Neural cell (in vitro differentiated cells): ENCODE data around the gene SMG1. TPM values are rescaled to one million over a fixed set of nuclear protein-coding genes. Genes with fewer than 3 reads are reported as not detected.

Experiments
- H2AFZ ChIP-seq: fragments of 200-600, 300-800 bp; sonication (generic), shearing (Covaris generic); 2 replicates; pipeline ENCODE4 v1.6.0; 2014; ENCODE audit warnings: low read depth, mild to moderate bottlenecking, antibody characterized with exemption, low read length, moderate library complexity
- H3F3A ChIP-seq: fragments of 200-600 bp; shearing (Covaris generic); 2 replicates; pipeline ENCODE4 v1.6.1; 2016; ENCODE audit warnings: mild to moderate bottlenecking, moderate library complexity, mixed read lengths, antibody characterized with exemption, low read length; ENCODE audit not compliant: insufficient read depth, poor library complexity, severe bottlenecking
- H3K27ac ChIP-seq: fragments of 200-600, 300-800 bp; sonication (generic), shearing (Covaris generic); 2 replicates; pipeline ENCODE4 v1.5.1; 2014; ENCODE audit warnings: mild to moderate bottlenecking, low read length, moderate library complexity
- H3K27me3 ChIP-seq: fragments of 300-800, 200-600 bp; sonication (generic), shearing (Covaris generic); 2 replicates; pipeline ENCODE4 v1.6.0; 2014; ENCODE audit warnings: mild to moderate bottlenecking, low read depth, low read length, moderate library complexity; ENCODE audit not compliant: insufficient read depth
- H3K36me3 ChIP-seq: fragments of 300-800, 200-600 bp; sonication (generic), shearing (Covaris generic); 2 replicates; pipeline ENCODE4 v1.5.1; 2014; ENCODE audit warnings: mild to moderate bottlenecking, antibody characterized with exemption, low read length, moderate library complexity; ENCODE audit not compliant: insufficient read depth
- H3K4me2 ChIP-seq: fragments of 300-800, 200-600 bp; sonication (generic), shearing (Covaris generic); 2 replicates; pipeline ENCODE4 v1.6.0; 2014; ENCODE audit warnings: mild to moderate bottlenecking, low read length
- H3K4me3 ChIP-seq: fragments of 300-800, 200-600 bp; sonication (generic), shearing (Covaris generic); 2 replicates; pipeline ENCODE4 v1.5.1; 2014; ENCODE audit warnings: mild to moderate bottlenecking, low read length, moderate library complexity
- H3K79me2 ChIP-seq: fragments of 200-600 bp; shearing (Covaris generic); replicated peaks from 2 replicates; pipeline ENCODE4 v1.6.0; 2014; ENCODE audit warnings: mild to moderate bottlenecking, low read length, moderate library complexity; ENCODE audit not compliant: insufficient read depth
- H3K9ac ChIP-seq: fragments of 300-800, 200-600 bp; sonication (generic), shearing (Covaris generic); 2 replicates; pipeline ENCODE4 v1.6.1; 2016; ENCODE audit warnings: mild to moderate bottlenecking, low read length, mixed read lengths
- H3K9me2 ChIP-seq: fragments of 200-600 bp; shearing (Covaris generic); 2 replicates; pipeline ENCODE4 v1.6.1; 2016; ENCODE audit warnings: mild to moderate bottlenecking, low read length, mixed read lengths; ENCODE audit not compliant: insufficient read depth
- H3K9me3 ChIP-seq: fragments of 200-600, 300-800 bp; sonication (generic), shearing (Covaris generic); 2 replicates; pipeline ENCODE4 v1.6.1; 2016; ENCODE audit warnings: mild to moderate bottlenecking, mixed run types, low read length, moderate library complexity, mixed read lengths
- H4K20me1 ChIP-seq: fragments of 200-600 bp; shearing (Covaris generic); 2 replicates; pipeline ENCODE4 v1.6.1; 2016; ENCODE audit warnings: mild to moderate bottlenecking, mixed run types; ENCODE audit not compliant: insufficient read depth
- EP300 ChIP-seq: fragments of 450-650 bp; conservative IDR thresholded peaks from 2 replicates; pipeline ENCODE4 v1.6.1; 2014; ENCODE audit warnings: antibody characterized with exemption, mild to moderate bottlenecking, moderate library complexity; ENCODE audit not compliant: poor library complexity, severe bottlenecking
- EZH2 ChIP-seq: fragments of 200-600, 300-800 bp; shearing (Covaris generic), sonication (generic); IDR thresholded peaks from 2 replicates; pipeline ENCODE4 v1.6.1; 2014; ENCODE audit warnings: antibody characterized with exemption, low read length, borderline replicate concordance, mild to moderate bottlenecking; ENCODE audit not compliant: insufficient read depth, poor library complexity, severe bottlenecking
- MXI1 ChIP-seq: fragments of 450-650 bp; conservative IDR thresholded peaks from 2 replicates; pipeline ENCODE4 v1.6.1; 2014; ENCODE audit warnings: antibody characterized with exemption, mild to moderate bottlenecking; ENCODE audit not compliant: poor library complexity, severe bottlenecking
- POLR2AphosphoS5 ChIP-seq: IDR thresholded peaks from 2 replicates; pipeline ENCODE4 v1.6.1; 2012
- RAD21 ChIP-seq: fragments of 450-650 bp; conservative IDR thresholded peaks from 2 replicates; pipeline ENCODE4 v1.6.1; 2014; ENCODE audit warnings: antibody characterized with exemption, mild to moderate bottlenecking, moderate library complexity
- SMC3 ChIP-seq: fragments of 450-650 bp; conservative IDR thresholded peaks from 2 replicates; pipeline ENCODE4 v1.6.1; 2014; ENCODE audit warnings: antibody characterized with exemption, mild to moderate bottlenecking, moderate library complexity; ENCODE audit not compliant: poor library complexity
- TAF1 ChIP-seq: IDR thresholded peaks from 2 replicates; pipeline ENCODE4 v1.6.1; 2012; ENCODE audit warnings: low read depth
- polyA plus RNA-seq: library from polyadenylated mRNA; depleted of rRNA; stranded (reverse); fragments of >200 nt; gene quantifications from 2 replicates; pipeline ENCODE4 v1.2.3, GENCODE V29; 2014
- TF ChIP-seq, protein P1 (sequence below): IDR thresholded peaks from 2 replicates; pipeline ENCODE4 v1.6.1; 2012; ENCODE audit warnings: borderline replicate concordance
- TF ChIP-seq, protein P2 (sequence below): fragments of 450-650 bp; IDR thresholded peaks from 2 replicates; pipeline ENCODE4 v1.5.1; 2014; ENCODE audit warnings: antibody characterized with exemption, mild to moderate bottlenecking, moderate library complexity; ENCODE audit not compliant: poor library complexity, severe bottlenecking

The SMG1 gene
- polyA plus RNA-seq, 1 donor from 2014 or later = 26.3 TPM

DNA sequence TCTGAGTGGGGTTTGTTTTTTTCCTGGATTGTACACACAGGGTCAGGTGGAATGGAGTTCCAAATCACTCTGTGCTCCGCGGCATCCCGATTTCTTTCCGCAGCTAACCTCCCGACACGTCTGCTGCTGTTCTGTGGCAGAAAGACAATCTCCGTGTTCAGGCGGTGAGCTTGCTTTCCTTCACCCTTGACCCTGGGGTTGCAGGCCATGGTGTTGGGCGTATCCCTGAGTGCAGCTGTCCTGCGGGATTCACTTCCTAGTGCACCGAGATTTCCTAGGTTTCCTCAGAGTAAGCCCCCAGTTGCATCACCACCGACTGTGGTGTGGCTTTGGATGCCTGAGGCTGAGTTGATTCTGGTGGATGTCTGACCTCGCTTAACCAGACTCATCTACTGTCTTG lies 117.0 kb downstream of the SMG1 start:
- Histone ChIP-seq H3F3A (no peaks in the 10 kb centered on the region), H4K20me1 (no peaks in the 10 kb centered on the region), H3K27me3 (no peaks in the 10 kb centered on the region), H3K36me3 (peaks cover 21% of the 10 kb centered on the region), H3K79me2 (no peaks in the 10 kb centered on the region), H3K9me2 (no peaks in the 10 kb centered on the region), H3K4me2 (no peak overlapping the region), H3K9ac (no peak overlapping the region), H3K27ac (no peak overlapping the region), H3K4me3 (no peak overlapping the region), H2AFZ (no peak overlapping the region), H3K9me3 (no peaks in the 10 kb centered on the region)
- TF ChIP-seq, protein P1, sequence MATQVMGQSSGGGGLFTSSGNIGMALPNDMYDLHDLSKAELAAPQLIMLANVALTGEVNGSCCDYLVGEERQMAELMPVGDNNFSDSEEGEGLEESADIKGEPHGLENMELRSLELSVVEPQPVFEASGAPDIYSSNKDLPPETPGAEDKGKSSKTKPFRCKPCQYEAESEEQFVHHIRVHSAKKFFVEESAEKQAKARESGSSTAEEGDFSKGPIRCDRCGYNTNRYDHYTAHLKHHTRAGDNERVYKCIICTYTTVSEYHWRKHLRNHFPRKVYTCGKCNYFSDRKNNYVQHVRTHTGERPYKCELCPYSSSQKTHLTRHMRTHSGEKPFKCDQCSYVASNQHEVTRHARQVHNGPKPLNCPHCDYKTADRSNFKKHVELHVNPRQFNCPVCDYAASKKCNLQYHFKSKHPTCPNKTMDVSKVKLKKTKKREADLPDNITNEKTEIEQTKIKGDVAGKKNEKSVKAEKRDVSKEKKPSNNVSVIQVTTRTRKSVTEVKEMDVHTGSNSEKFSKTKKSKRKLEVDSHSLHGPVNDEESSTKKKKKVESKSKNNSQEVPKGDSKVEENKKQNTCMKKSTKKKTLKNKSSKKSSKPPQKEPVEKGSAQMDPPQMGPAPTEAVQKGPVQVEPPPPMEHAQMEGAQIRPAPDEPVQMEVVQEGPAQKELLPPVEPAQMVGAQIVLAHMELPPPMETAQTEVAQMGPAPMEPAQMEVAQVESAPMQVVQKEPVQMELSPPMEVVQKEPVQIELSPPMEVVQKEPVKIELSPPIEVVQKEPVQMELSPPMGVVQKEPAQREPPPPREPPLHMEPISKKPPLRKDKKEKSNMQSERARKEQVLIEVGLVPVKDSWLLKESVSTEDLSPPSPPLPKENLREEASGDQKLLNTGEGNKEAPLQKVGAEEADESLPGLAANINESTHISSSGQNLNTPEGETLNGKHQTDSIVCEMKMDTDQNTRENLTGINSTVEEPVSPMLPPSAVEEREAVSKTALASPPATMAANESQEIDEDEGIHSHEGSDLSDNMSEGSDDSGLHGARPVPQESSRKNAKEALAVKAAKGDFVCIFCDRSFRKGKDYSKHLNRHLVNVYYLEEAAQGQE = no peak
- TF ChIP-seq, protein P2, sequence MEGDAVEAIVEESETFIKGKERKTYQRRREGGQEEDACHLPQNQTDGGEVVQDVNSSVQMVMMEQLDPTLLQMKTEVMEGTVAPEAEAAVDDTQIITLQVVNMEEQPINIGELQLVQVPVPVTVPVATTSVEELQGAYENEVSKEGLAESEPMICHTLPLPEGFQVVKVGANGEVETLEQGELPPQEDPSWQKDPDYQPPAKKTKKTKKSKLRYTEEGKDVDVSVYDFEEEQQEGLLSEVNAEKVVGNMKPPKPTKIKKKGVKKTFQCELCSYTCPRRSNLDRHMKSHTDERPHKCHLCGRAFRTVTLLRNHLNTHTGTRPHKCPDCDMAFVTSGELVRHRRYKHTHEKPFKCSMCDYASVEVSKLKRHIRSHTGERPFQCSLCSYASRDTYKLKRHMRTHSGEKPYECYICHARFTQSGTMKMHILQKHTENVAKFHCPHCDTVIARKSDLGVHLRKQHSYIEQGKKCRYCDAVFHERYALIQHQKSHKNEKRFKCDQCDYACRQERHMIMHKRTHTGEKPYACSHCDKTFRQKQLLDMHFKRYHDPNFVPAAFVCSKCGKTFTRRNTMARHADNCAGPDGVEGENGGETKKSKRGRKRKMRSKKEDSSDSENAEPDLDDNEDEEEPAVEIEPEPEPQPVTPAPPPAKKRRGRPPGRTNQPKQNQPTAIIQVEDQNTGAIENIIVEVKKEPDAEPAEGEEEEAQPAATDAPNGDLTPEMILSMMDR = no peak
- TF ChIP-seq RAD21 = no peak
- TF ChIP-seq POLR2AphosphoS5 = no peak
- no peak for TF ChIP-seq EP300
- no peak for TF ChIP-seq SMC3
- no peak for TF ChIP-seq MXI1
- TF ChIP-seq TAF1 = no peak
- TF ChIP-seq EZH2 = no peak

DNA sequence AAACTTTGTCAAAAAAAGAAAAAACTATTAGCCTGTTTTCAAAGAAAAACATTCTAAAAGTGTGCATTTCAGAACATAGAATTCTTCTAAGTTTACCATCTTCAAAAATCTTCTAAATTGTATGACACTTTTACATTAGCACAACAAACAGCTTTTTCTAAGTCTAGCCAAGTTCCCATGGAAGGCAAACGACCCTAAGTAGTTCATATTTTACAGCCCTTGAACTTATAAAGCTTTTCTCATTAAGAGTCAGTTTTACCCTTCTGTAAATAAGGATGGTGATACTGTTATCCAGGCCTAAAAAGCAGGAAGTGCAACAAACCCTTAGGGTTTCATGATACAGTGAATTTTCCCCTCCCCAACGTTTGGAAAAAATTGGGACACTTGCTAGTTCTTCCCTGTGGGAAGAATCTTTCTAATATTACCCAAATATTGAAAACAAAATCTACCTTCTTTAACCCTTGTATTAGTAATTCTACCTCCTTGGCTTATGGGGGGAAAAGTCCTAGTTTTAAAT lies 120.9 kb downstream of the SMG1 start:
- H3K4me2 ChIP-seq = no peak overlapping the region
- peaks cover 4% of the 10 kb centered on the region for H3K79me2 ChIP-seq
- no peaks in the 10 kb centered on the region for H3K27me3 ChIP-seq
- no peaks in the 10 kb centered on the region for H3K9me3 ChIP-seq
- no peaks in the 10 kb centered on the region for H3F3A ChIP-seq
- H3K9me2 ChIP-seq = no peaks in the 10 kb centered on the region
- H3K4me3 ChIP-seq = no peak overlapping the region
- H2AFZ ChIP-seq = no peak overlapping the region
- no peak overlapping the region for H3K9ac ChIP-seq
- no peak overlapping the region for H3K27ac ChIP-seq
- H4K20me1 ChIP-seq = no peaks in the 10 kb centered on the region
- TF ChIP-seq POLR2AphosphoS5 = no peak
- TF ChIP-seq, protein P2 = no peak
- TF ChIP-seq SMC3 = no peak
- TF ChIP-seq EZH2 = no peak
- TF ChIP-seq EP300 = no peak
- TF ChIP-seq RAD21 = no peak
- TF ChIP-seq, protein P1 = no peak
- TF ChIP-seq MXI1 = no peak
- TF ChIP-seq TAF1 = no peak
- H3K36me3 ChIP-seq = peaks cover 16% of the 10 kb centered on the region
